Stimulated activated CD8-positive, alpha-beta memory T cell treated with anti-CD3 and anti-CD28 coated beads, Interleukin-7, amount 100 ng/mL, for 48 hours (primary cell): Measurements from ENCODE around the gene LRRC27.
"Not testable (repeated sequence)": the region's sequence is repeated elsewhere in the genome, so short reads cannot be mapped to it uniquely, and the experiment has no call there.

Source experiments
- DNase-seq, 2 donors: peaks; one replicate each; pipeline ENCODE4 v3.0.0-alpha.2; 2020; ENCODE audit warnings: low read depth in 1 of 2; ENCODE audit errors: extremely low read depth in 1 of 2

Gene LRRC27

GRCh38 chr10:132336064-132336746 is 4.2 kb downstream of the LRRC27 start:
- DNase-seq = no peak

- DNase-seq = no peak
These were observed 5.0 kb downstream of the LRRC27 start for GRCh38 chr10:132336919-132337407.

GRCh38 chr10:132337854-132338253 is 5.9 kb downstream of the LRRC27 start:
- DNase-seq = not testable (repeated sequence)

- DNase-seq = no peak
These were observed 6.9 kb downstream of the LRRC27 start for GRCh38 chr10:132338876-132339275.

- DNase-seq = no peak
These were observed 7.3 kb downstream of the LRRC27 start for GRCh38 chr10:132339276-132339675.

GRCh38 chr10:132341017-132341416 is 9.0 kb downstream of the LRRC27 start:
- DNase-seq = no peak

- no peak for DNase-seq
These were observed 9.8 kb downstream of the LRRC27 start for GRCh38 chr10:132341781-132342180.

GRCh38 chr10:132342553-132342952 is 10.6 kb downstream of the LRRC27 start:
- no peak for DNase-seq

- DNase-seq = no peak
These were observed 12.4 kb downstream of the LRRC27 start for GRCh38 chr10:132344386-132344785.

GRCh38 chr10:132345345-132345744 is 13.4 kb downstream of the LRRC27 start:
- DNase-seq = no peak

GRCh38 chr10:132346806-132347205 is 14.8 kb downstream of the LRRC27 start:
- DNase-seq = no peak

GRCh38 chr10:132347211-132347930 is 15.4 kb downstream of the LRRC27 start:
- no peak for DNase-seq

- DNase-seq = no peak
These were observed 15.9 kb downstream of the LRRC27 start for GRCh38 chr10:132347931-132348267.

- DNase-seq = no peak
These were observed 17.8 kb downstream of the LRRC27 start for GRCh38 chr10:132349766-132350165.

- no peak for DNase-seq
These were observed 18.4 kb downstream of the LRRC27 start for GRCh38 chr10:132350391-132350790.

- no peak for DNase-seq
These were observed 19.0 kb downstream of the LRRC27 start for GRCh38 chr10:132350946-132351345.

GRCh38 chr10:132351611-132352010 is 19.6 kb downstream of the LRRC27 start:
- DNase-seq = no peak

- peak in 1 of 2 donors; percentile 50 for DNase-seq
These were observed 20.7 kb downstream of the LRRC27 start for GRCh38 chr10:132352462-132353308.

GRCh38 chr10:132353456-132354355 is 21.7 kb downstream of the LRRC27 start:
- no peak for DNase-seq

- DNase-seq = no peak
These were observed 22.5 kb downstream of the LRRC27 start for GRCh38 chr10:132354356-132355094.
